H1 (cell line): ENCODE measurements around the gene B3GALNT1. TPM values are rescaled to one million over a fixed set of nuclear protein-coding genes. Genes with fewer than 3 reads are reported as not detected.

Source experiments
- CTCF ChIA-PET: fragments of 300-600 bp; sonication (Branson Sonifier 250); formaldehyde crosslinking; loops from one replicate; lab custom pipeline; 2021; ENCODE audit not compliant: partially characterized antibody; lab: Charles Lee
- POLR2A ChIA-PET: fragments of 300-600 bp; sonication (Branson Sonifier 250); formaldehyde crosslinking; loops from one replicate; lab custom pipeline; 2021; ENCODE audit warnings: inconsistent platforms; ENCODE audit not compliant: partially characterized antibody; lab: Charles Lee
- DNase-seq, 2 experiments: peaks; one replicate each; pipeline versions ENCODE4 v3.0.0 to v3.0.0-alpha.2; 2010 to 2022; ENCODE audit warnings: low spot score in 2 of 2, low read depth in 1 of 2, mixed read lengths in 1 of 2
- FAIRE-seq: peaks from 2 replicates; lab custom pipeline; 2011; peaks lifted over from hg19 to GRCh38; lab: Jason Lieb, UNC
- H2AFZ ChIP-seq: 2 replicates; pipeline ENCODE4 v1.8.1; 2012; ENCODE audit warnings: low read length, inconsistent platforms
- H2AK5ac ChIP-seq: 2 replicates; pipeline ENCODE4 v1.6.1; 2013; ENCODE audit warnings: low read depth, low read length
- H2BK120ac ChIP-seq: replicated peaks from 2 replicates; pipeline ENCODE3; 2013; ENCODE audit warnings: low read depth, low read length, inconsistent platforms
- H2BK12ac ChIP-seq: 2 replicates; pipeline ENCODE4 v1.6.1; 2013; ENCODE audit warnings: low read depth, low read length
- H2BK15ac ChIP-seq: 2 replicates; pipeline ENCODE4 v1.6.1; 2013; ENCODE audit warnings: low read length
- H2BK20ac ChIP-seq: 2 replicates; pipeline ENCODE4 v1.6.1; 2013; ENCODE audit warnings: low read length
- H2BK5ac ChIP-seq: 2 replicates; pipeline ENCODE4 v1.6.1; 2013; ENCODE audit warnings: low read depth, low read length
- H3K14ac ChIP-seq: 2 replicates; pipeline ENCODE4 v1.6.1; 2013; ENCODE audit warnings: inconsistent platforms; ENCODE audit not compliant: insufficient read length
- H3K18ac ChIP-seq: 2 replicates; pipeline ENCODE4 v1.6.1; 2013; ENCODE audit warnings: low read length; ENCODE audit errors: extremely low read depth
- H3K23ac ChIP-seq: 2 replicates; pipeline ENCODE4 v1.6.1; 2013; ENCODE audit warnings: inconsistent platforms; ENCODE audit not compliant: insufficient read length
- H3K23me2 ChIP-seq: 2 replicates; pipeline ENCODE4 v1.6.1; 2013; ENCODE audit warnings: low read depth, low read length
- H3K27ac ChIP-seq: 2 replicates; pipeline ENCODE4 v1.6.1; 2011; ENCODE audit warnings: low read depth, low read length, inconsistent platforms
- H3K27me3 ChIP-seq, 4 experiments: replicated peaks in 1 of 4; 1 replicate in 1 of 4; 2 replicates in 3 of 4; pipeline versions ENCODE4 v1.6.1 to v1.8.1; 2011 to 2013; ENCODE audit warnings: low read length in 3 of 4, mild to moderate bottlenecking in 3 of 4, inconsistent platforms in 2 of 4, mixed read lengths in 2 of 4, moderate library complexity in 1 of 4; ENCODE audit not compliant: control insufficient read depth in 3 of 4, insufficient read depth in 3 of 4; ENCODE audit errors: extremely low read depth in 1 of 4
- H3K36me3 ChIP-seq, 4 experiments: 2 replicates each; pipeline versions ENCODE4 v1.6.1 to v1.8.1; 2011 to 2013; ENCODE audit warnings: mild to moderate bottlenecking in 4 of 4, low read length in 3 of 4, moderate library complexity in 2 of 4, control low read depth in 1 of 4, inconsistent platforms in 1 of 4; ENCODE audit not compliant: insufficient read depth in 4 of 4, control insufficient read depth in 2 of 4
- H3K4ac ChIP-seq: replicated peaks from 2 replicates; pipeline ENCODE3; 2013; ENCODE audit warnings: low read length, low read depth, mixed read lengths, inconsistent platforms; ENCODE audit not compliant: insufficient read length
- H3K4me1 ChIP-seq, 4 experiments: replicated peaks in 1 of 4; 1 replicate in 1 of 4; 2 replicates in 3 of 4; pipeline versions ENCODE4 v1.6.1 to v1.8.1; 2011 to 2013; ENCODE audit warnings: low read length in 3 of 4, inconsistent platforms in 2 of 4, mixed read lengths in 1 of 4; ENCODE audit not compliant: insufficient read depth in 4 of 4, control insufficient read depth in 3 of 4
- H3K4me2 ChIP-seq, 2 experiments: 2 replicates each; pipeline versions ENCODE4 v1.6.1 to v1.8.1; 2011 to 2013; ENCODE audit warnings: low read depth in 2 of 2, low read length in 2 of 2, control low read depth in 1 of 2, inconsistent platforms in 1 of 2, mild to moderate bottlenecking in 1 of 2; ENCODE audit not compliant: insufficient read depth in 1 of 2
- H3K4me3 ChIP-seq, 4 experiments: fragments of 200-600, 300-600 bp in 1 of 4; sonication (generic), shearing (Covaris generic), sonication (Bioruptor Twin) in 1 of 4; 2 replicates each; pipeline versions ENCODE4 v1.5.1 to v1.8.1; 2011 to 2016; ENCODE audit warnings: low read length in 4 of 4, low read depth in 3 of 4, control low read depth in 2 of 4, inconsistent platforms in 2 of 4, mild to moderate bottlenecking in 2 of 4, mixed read lengths in 1 of 4, moderate library complexity in 1 of 4; ENCODE audit not compliant: insufficient read depth in 2 of 4; ENCODE audit errors: extremely low read depth in 1 of 4
- H3K56ac ChIP-seq: replicated peaks from 2 replicates; pipeline ENCODE3; 2013; ENCODE audit warnings: low read depth, mild to moderate bottlenecking, mixed read lengths, low read length, inconsistent platforms; ENCODE audit not compliant: insufficient read length
- H3K79me1 ChIP-seq: 2 replicates; pipeline ENCODE4 v1.6.1; 2013; ENCODE audit warnings: low read depth, low read length, control low read depth
- H3K79me2 ChIP-seq, 2 experiments: 2 replicates each; pipeline versions ENCODE4 v1.6.1 to v1.8.1; 2012 to 2013; ENCODE audit warnings: low read length in 2 of 2, mild to moderate bottlenecking in 2 of 2, inconsistent platforms in 1 of 2; ENCODE audit not compliant: insufficient read depth in 2 of 2, control insufficient read depth in 1 of 2
- H3K9ac ChIP-seq, 4 experiments: replicated peaks in 1 of 4; 1 replicate in 1 of 4; 2 replicates in 3 of 4; pipeline versions ENCODE4 v1.6.1 to v1.8.1; 2011 to 2013; ENCODE audit warnings: low read depth in 3 of 4, low read length in 3 of 4, control low read depth in 2 of 4, mild to moderate bottlenecking in 2 of 4, moderate library complexity in 2 of 4, inconsistent platforms in 1 of 4; ENCODE audit errors: extremely low read depth in 1 of 4
- H3K9me3 ChIP-seq, 2 experiments: 2 replicates each; pipeline versions ENCODE4 v1.6.1 to v1.8.1; 2012 to 2013; ENCODE audit warnings: mild to moderate bottlenecking in 2 of 2, moderate library complexity in 2 of 2, control low read depth in 1 of 2, inconsistent platforms in 1 of 2, low read depth in 1 of 2, low read length in 1 of 2, mixed read lengths in 1 of 2; ENCODE audit not compliant: insufficient read depth in 2 of 2
- H4K20me1 ChIP-seq, 2 experiments: replicated peaks in 1 of 2; 2 replicates each; pipeline versions ENCODE3 to v1.8.1; 2011 to 2013; ENCODE audit warnings: inconsistent platforms in 2 of 2, low read length in 2 of 2, mild to moderate bottlenecking in 1 of 2; ENCODE audit not compliant: insufficient read depth in 2 of 2, control insufficient read depth in 1 of 2
- H4K5ac ChIP-seq: 2 replicates; pipeline ENCODE4 v1.6.1; 2013; ENCODE audit warnings: low read length, low read depth, mixed read lengths, inconsistent platforms; ENCODE audit not compliant: insufficient read length
- H4K8ac ChIP-seq: 2 replicates; pipeline ENCODE4 v1.8.0; 2013; ENCODE audit warnings: mild to moderate bottlenecking, moderate library complexity, low read length, inconsistent platforms; ENCODE audit not compliant: insufficient read depth; ENCODE audit errors: extremely low read depth
- H4K91ac ChIP-seq: replicated peaks from 2 replicates; pipeline ENCODE3; 2013; ENCODE audit warnings: low read length, mixed read lengths, inconsistent platforms; ENCODE audit not compliant: insufficient read length
- BCL11A ChIP-seq, 2 experiments: IDR thresholded peaks; one replicate each; pipeline ENCODE4 v1.6.1; 2011; ENCODE audit warnings: low read depth in 2 of 2, low read length in 2 of 2, mild to moderate bottlenecking in 2 of 2
- CBX8 ChIP-seq: fragments of 300-800, 300-1000 bp; sonication (generic); IDR thresholded peaks from 2 replicates; pipeline ENCODE4 v1.7.1; 2016; ENCODE audit warnings: low read depth, low read length, borderline replicate concordance
- CHD1 ChIP-seq: IDR thresholded peaks from 2 replicates; pipeline ENCODE4 v1.6.1; 2012; ENCODE audit warnings: low read depth, low read length, improper control_type of control experiment
- EZH2 ChIP-seq: fragments of 200-600 bp; sonication (generic); IDR thresholded peaks from 2 replicates; pipeline ENCODE4 v1.7.1; 2012; ENCODE audit warnings: low read depth, mild to moderate bottlenecking, moderate library complexity, low read length, inconsistent platforms; ENCODE audit not compliant: severe bottlenecking
- GTF2F1 ChIP-seq: IDR thresholded peaks from 2 replicates; pipeline ENCODE4 v1.6.1; 2012; ENCODE audit warnings: low read depth, low read length, improper control_type of control experiment, borderline replicate concordance
- JUN ChIP-seq: IDR thresholded peaks from 2 replicates; pipeline ENCODE4 v1.6.1; 2011; ENCODE audit warnings: low read depth, mild to moderate bottlenecking, improper control_type of control experiment, low read length
- KDM1A ChIP-seq: fragments of 200-600, 300-600 bp; sonication (generic); IDR thresholded peaks from 2 replicates; pipeline ENCODE4 v1.7.1; 2016; ENCODE audit warnings: mild to moderate bottlenecking, low read length, borderline replicate concordance
- NANOG ChIP-seq: IDR thresholded peaks from 2 replicates; pipeline ENCODE4 v1.6.1; 2011; ENCODE audit warnings: low read length, low read depth, mild to moderate bottlenecking, inconsistent platforms; ENCODE audit not compliant: insufficient read depth, poor library complexity, severe bottlenecking
- POLR2AphosphoS5 ChIP-seq: IDR thresholded peaks from 2 replicates; pipeline ENCODE4 v1.6.1; 2011; ENCODE audit warnings: low read depth, low read length
- RNF2 ChIP-seq: fragments of 200-900, 300-1000 bp; sonication (generic); IDR thresholded peaks from 2 replicates; pipeline ENCODE4 v1.7.1; 2016; ENCODE audit warnings: borderline replicate concordance, low read depth, mild to moderate bottlenecking, antibody characterized with exemption, low read length; ENCODE audit not compliant: poor library complexity, severe bottlenecking; ENCODE audit errors: missing control alignments
- SP4 ChIP-seq: IDR thresholded peaks from 2 replicates; pipeline ENCODE4 v1.6.1; 2012; ENCODE audit warnings: low read length, inconsistent platforms
- TAF1 ChIP-seq: IDR thresholded peaks from 2 replicates; pipeline ENCODE4 v1.6.1; 2011; ENCODE audit warnings: mild to moderate bottlenecking, low read depth, low read length
- polyA plus RNA-seq, 7 experiments: library from polyadenylated mRNA; depleted of rRNA in 3 of 7; stranded (reverse) in 5 of 7; unstranded in 2 of 7; fragments of >200 nt in 5 of 7; fragments of 200-250 nt in 2 of 7; gene quantifications; 1 replicate in 5 of 7; 2 replicates in 1 of 7; 4 replicates in 1 of 7; pipeline versions ENCODE4 v1.2.1 to v1.2.3, GENCODE V29; 2011 to 2013; ENCODE audit warnings: missing spikeins in 2 of 7, mixed read lengths in 2 of 7
- total RNA-seq: library from RNA; stranded (reverse); fragmentation: NEBNext Ultra II Directional; extraction: Animal tissue kit (Norgen Biotek cat#: 25700); gene quantifications from 2 replicates; pipeline ENCODE4 v1.2.1, GENCODE V29; 2021
- TF ChIP-seq, protein P1 (sequence below): IDR thresholded peaks from 2 replicates; pipeline ENCODE4 v1.6.1; 2012; ENCODE audit warnings: inconsistent platforms

B3GALNT1 gene
- total and polyA plus RNA-seq, 2 of the 8 experiments (the other 6 are each of a cell fraction or from before 2014, with no cell fraction given): 5.0 to 8.1 TPM

DNA sequence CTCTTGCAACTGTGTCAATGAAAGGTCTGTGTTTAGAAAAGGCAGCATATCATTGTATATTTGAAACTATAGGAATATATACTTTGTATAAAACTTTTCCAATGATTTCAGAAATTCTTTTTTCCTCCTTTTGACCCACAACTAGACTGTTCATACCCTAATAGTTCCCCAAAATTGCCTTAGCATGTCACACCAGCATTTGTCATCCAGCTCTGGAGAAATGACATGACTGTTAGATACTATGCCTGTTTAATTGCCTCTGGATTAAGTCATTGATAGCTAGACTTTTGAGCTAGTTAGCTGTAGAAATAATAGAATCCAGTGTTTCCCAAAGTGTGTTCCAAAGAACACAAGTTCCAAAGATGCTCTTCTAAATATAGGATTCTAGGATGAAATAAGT lies 32.4 kb downstream of the B3GALNT1 start:
- CTCF ChIA-PET: interaction anchor here (0.9 kb wide), 1 partner anchor 8 kb away, joined by 4 read pairs; no protein-coding TSS in a partner anchor
- Histone ChIP-seq H4K20me1 (no peaks in the 10 kb centered on the region), H4K91ac (no peak overlapping the region), H3K27ac (no peak overlapping the region), H3K9me3 (no peaks in the 10 kb centered on the region), H3K9ac (no peak overlapping the region), H2BK15ac (no peak overlapping the region), H3K4me3 (no peak overlapping the region), H3K79me1 (no peaks in the 10 kb centered on the region), H3K79me2 (no peaks in the 10 kb centered on the region), H3K4me1 (peaks cover 0 to 4% (median 0%) of the 10 kb centered on the region in 4 experiments; a peak in 1 of 7 replicates), H3K23ac (no peak overlapping the region), H3K23me2 (no peaks in the 10 kb centered on the region), H2AFZ (no peak overlapping the region), H2AK5ac (no peak overlapping the region), H3K36me3 (no peaks in the 10 kb centered on the region; a peak in 1 of 8 replicates), H2BK5ac (no peak overlapping the region), H3K4me2 (no peak overlapping the region), H3K56ac (no peak overlapping the region), H3K4ac (no peak overlapping the region), H4K5ac (no peak overlapping the region), H2BK120ac (no peak overlapping the region), H2BK20ac (no peak overlapping the region), H2BK12ac (no peak overlapping the region), H4K8ac (no peak overlapping the region), H3K14ac (no peak overlapping the region), H3K27me3 (no peaks in the 10 kb centered on the region), H3K18ac (no peak overlapping the region)
- POLR2A ChIA-PET: no interaction called here
- FAIRE-seq: no peak
- DNase-seq: no peak
- TF ChIP-seq JUN (no peak), CBX8 (no peak), TAF1 (no peak), NANOG (no peak), KDM1A (no peak), GTF2F1 (no peak), RNF2 (no peak), SP4 (no peak), EZH2 (no peak), BCL11A (IDR thresholded peaks at IDR 0.05; ENCODE audit: low read depth in 2 of 2, low read length in 2 of 2) (no peak), CHD1 (no peak), POLR2AphosphoS5 (no peak)
- TF ChIP-seq, protein P1, sequence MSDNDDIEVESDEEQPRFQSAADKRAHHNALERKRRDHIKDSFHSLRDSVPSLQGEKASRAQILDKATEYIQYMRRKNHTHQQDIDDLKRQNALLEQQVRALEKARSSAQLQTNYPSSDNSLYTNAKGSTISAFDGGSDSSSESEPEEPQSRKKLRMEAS: no peak
